ENCODE results near the gene CLCN2.

DNA sequence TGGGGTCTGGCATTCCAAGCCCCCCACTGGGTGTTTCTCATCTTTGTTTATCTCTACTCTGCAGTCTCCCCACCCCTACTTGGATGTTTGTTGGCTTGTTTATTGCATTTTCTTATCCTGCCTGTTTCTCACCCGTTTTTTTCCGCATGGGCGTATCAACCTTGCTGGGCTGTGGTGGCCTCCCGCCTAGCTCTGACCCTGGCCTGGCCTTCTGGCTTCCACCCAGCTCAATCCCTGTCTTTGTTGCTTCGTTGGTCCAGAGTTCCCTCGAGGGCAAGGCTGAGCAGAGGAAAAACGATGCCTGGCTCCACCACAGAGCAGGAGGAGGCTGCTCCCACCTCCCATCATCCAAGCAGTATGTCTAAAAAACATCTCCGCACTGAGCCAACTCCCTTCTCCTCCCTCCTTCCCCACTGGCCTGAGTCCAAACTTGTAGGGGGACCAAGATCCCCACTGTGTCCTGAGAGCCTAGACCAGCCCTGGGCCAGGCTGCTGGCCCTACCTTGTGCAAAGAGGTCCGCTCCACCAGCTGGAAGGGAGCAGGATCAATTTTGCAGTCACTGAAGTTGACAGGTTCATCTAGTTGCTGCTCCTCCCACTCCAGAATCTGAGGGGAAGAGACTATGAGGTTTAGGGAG lies 9.8 kb downstream of the CLCN2 start:
- TF ChIP-seq, protein P1, sequence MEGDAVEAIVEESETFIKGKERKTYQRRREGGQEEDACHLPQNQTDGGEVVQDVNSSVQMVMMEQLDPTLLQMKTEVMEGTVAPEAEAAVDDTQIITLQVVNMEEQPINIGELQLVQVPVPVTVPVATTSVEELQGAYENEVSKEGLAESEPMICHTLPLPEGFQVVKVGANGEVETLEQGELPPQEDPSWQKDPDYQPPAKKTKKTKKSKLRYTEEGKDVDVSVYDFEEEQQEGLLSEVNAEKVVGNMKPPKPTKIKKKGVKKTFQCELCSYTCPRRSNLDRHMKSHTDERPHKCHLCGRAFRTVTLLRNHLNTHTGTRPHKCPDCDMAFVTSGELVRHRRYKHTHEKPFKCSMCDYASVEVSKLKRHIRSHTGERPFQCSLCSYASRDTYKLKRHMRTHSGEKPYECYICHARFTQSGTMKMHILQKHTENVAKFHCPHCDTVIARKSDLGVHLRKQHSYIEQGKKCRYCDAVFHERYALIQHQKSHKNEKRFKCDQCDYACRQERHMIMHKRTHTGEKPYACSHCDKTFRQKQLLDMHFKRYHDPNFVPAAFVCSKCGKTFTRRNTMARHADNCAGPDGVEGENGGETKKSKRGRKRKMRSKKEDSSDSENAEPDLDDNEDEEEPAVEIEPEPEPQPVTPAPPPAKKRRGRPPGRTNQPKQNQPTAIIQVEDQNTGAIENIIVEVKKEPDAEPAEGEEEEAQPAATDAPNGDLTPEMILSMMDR (IDR thresholded peaks at IDR 0.05): no peak
- TF ChIP-seq POLR2A (IDR thresholded peaks at IDR 0.05): no peak

Measured in vagina (tissue), 2 donors.